H1 (cell line): ENCODE results near the gene SCG2. TPM values are rescaled to one million over a fixed set of nuclear protein-coding genes. Genes with fewer than 3 reads are reported as not detected.
A peak's percentile ranks its signal among the peaks of the same experiment; 100 is the strongest.

Experiments
- CTCF ChIA-PET: fragments of 300-600 bp; sonication (Branson Sonifier 250); formaldehyde crosslinking; loops from one replicate; lab custom pipeline; 2021; ENCODE audit not compliant: partially characterized antibody; lab: Charles Lee
- POLR2A ChIA-PET: fragments of 300-600 bp; sonication (Branson Sonifier 250); formaldehyde crosslinking; loops from one replicate; lab custom pipeline; 2021; ENCODE audit warnings: inconsistent platforms; ENCODE audit not compliant: partially characterized antibody; lab: Charles Lee
- DNase-seq, 2 experiments: peaks; one replicate each; pipeline versions ENCODE4 v3.0.0 to v3.0.0-alpha.2; 2010 to 2022; ENCODE audit warnings: low spot score in 2 of 2, low read depth in 1 of 2, mixed read lengths in 1 of 2
- FAIRE-seq: peaks from 2 replicates; lab custom pipeline; 2011; peaks lifted over from hg19 to GRCh38; lab: Jason Lieb, UNC
- H2AFZ ChIP-seq: 2 replicates; pipeline ENCODE4 v1.8.1; 2012; ENCODE audit warnings: low read length, inconsistent platforms
- H2AK5ac ChIP-seq: 2 replicates; pipeline ENCODE4 v1.6.1; 2013; ENCODE audit warnings: low read depth, low read length
- H2BK120ac ChIP-seq: replicated peaks from 2 replicates; pipeline ENCODE3; 2013; ENCODE audit warnings: low read depth, low read length, inconsistent platforms
- H2BK12ac ChIP-seq: 2 replicates; pipeline ENCODE4 v1.6.1; 2013; ENCODE audit warnings: low read depth, low read length
- H2BK15ac ChIP-seq: 2 replicates; pipeline ENCODE4 v1.6.1; 2013; ENCODE audit warnings: low read length
- H2BK20ac ChIP-seq: 2 replicates; pipeline ENCODE4 v1.6.1; 2013; ENCODE audit warnings: low read length
- H2BK5ac ChIP-seq: 2 replicates; pipeline ENCODE4 v1.6.1; 2013; ENCODE audit warnings: low read depth, low read length
- H3K14ac ChIP-seq: 2 replicates; pipeline ENCODE4 v1.6.1; 2013; ENCODE audit warnings: inconsistent platforms; ENCODE audit not compliant: insufficient read length
- H3K18ac ChIP-seq: 2 replicates; pipeline ENCODE4 v1.6.1; 2013; ENCODE audit warnings: low read length; ENCODE audit errors: extremely low read depth
- H3K23ac ChIP-seq: 2 replicates; pipeline ENCODE4 v1.6.1; 2013; ENCODE audit warnings: inconsistent platforms; ENCODE audit not compliant: insufficient read length
- H3K23me2 ChIP-seq: 2 replicates; pipeline ENCODE4 v1.6.1; 2013; ENCODE audit warnings: low read depth, low read length
- H3K27ac ChIP-seq: 2 replicates; pipeline ENCODE4 v1.6.1; 2011; ENCODE audit warnings: low read depth, low read length, inconsistent platforms
- H3K27me3 ChIP-seq, 4 experiments: replicated peaks in 1 of 4; 1 replicate in 1 of 4; 2 replicates in 3 of 4; pipeline versions ENCODE4 v1.6.1 to v1.8.1; 2011 to 2013; ENCODE audit warnings: low read length in 3 of 4, mild to moderate bottlenecking in 3 of 4, inconsistent platforms in 2 of 4, mixed read lengths in 2 of 4, moderate library complexity in 1 of 4; ENCODE audit not compliant: control insufficient read depth in 3 of 4, insufficient read depth in 3 of 4; ENCODE audit errors: extremely low read depth in 1 of 4
- H3K36me3 ChIP-seq, 4 experiments: 2 replicates each; pipeline versions ENCODE4 v1.6.1 to v1.8.1; 2011 to 2013; ENCODE audit warnings: mild to moderate bottlenecking in 4 of 4, low read length in 3 of 4, moderate library complexity in 2 of 4, control low read depth in 1 of 4, inconsistent platforms in 1 of 4; ENCODE audit not compliant: insufficient read depth in 4 of 4, control insufficient read depth in 2 of 4
- H3K4ac ChIP-seq: replicated peaks from 2 replicates; pipeline ENCODE3; 2013; ENCODE audit warnings: low read length, low read depth, mixed read lengths, inconsistent platforms; ENCODE audit not compliant: insufficient read length
- H3K4me1 ChIP-seq, 4 experiments: replicated peaks in 1 of 4; 1 replicate in 1 of 4; 2 replicates in 3 of 4; pipeline versions ENCODE4 v1.6.1 to v1.8.1; 2011 to 2013; ENCODE audit warnings: low read length in 3 of 4, inconsistent platforms in 2 of 4, mixed read lengths in 1 of 4; ENCODE audit not compliant: insufficient read depth in 4 of 4, control insufficient read depth in 3 of 4
- H3K4me2 ChIP-seq, 2 experiments: 2 replicates each; pipeline versions ENCODE4 v1.6.1 to v1.8.1; 2011 to 2013; ENCODE audit warnings: low read depth in 2 of 2, low read length in 2 of 2, control low read depth in 1 of 2, inconsistent platforms in 1 of 2, mild to moderate bottlenecking in 1 of 2; ENCODE audit not compliant: insufficient read depth in 1 of 2
- H3K4me3 ChIP-seq, 4 experiments: fragments of 200-600, 300-600 bp in 1 of 4; sonication (generic), shearing (Covaris generic), sonication (Bioruptor Twin) in 1 of 4; 2 replicates each; pipeline versions ENCODE4 v1.5.1 to v1.8.1; 2011 to 2016; ENCODE audit warnings: low read length in 4 of 4, low read depth in 3 of 4, control low read depth in 2 of 4, inconsistent platforms in 2 of 4, mild to moderate bottlenecking in 2 of 4, mixed read lengths in 1 of 4, moderate library complexity in 1 of 4; ENCODE audit not compliant: insufficient read depth in 2 of 4; ENCODE audit errors: extremely low read depth in 1 of 4
- H3K56ac ChIP-seq: replicated peaks from 2 replicates; pipeline ENCODE3; 2013; ENCODE audit warnings: low read depth, mild to moderate bottlenecking, mixed read lengths, low read length, inconsistent platforms; ENCODE audit not compliant: insufficient read length
- H3K79me1 ChIP-seq: 2 replicates; pipeline ENCODE4 v1.6.1; 2013; ENCODE audit warnings: low read depth, low read length, control low read depth
- H3K79me2 ChIP-seq, 2 experiments: 2 replicates each; pipeline versions ENCODE4 v1.6.1 to v1.8.1; 2012 to 2013; ENCODE audit warnings: low read length in 2 of 2, mild to moderate bottlenecking in 2 of 2, inconsistent platforms in 1 of 2; ENCODE audit not compliant: insufficient read depth in 2 of 2, control insufficient read depth in 1 of 2
- H3K9ac ChIP-seq, 4 experiments: replicated peaks in 1 of 4; 1 replicate in 1 of 4; 2 replicates in 3 of 4; pipeline versions ENCODE4 v1.6.1 to v1.8.1; 2011 to 2013; ENCODE audit warnings: low read depth in 3 of 4, low read length in 3 of 4, control low read depth in 2 of 4, mild to moderate bottlenecking in 2 of 4, moderate library complexity in 2 of 4, inconsistent platforms in 1 of 4; ENCODE audit errors: extremely low read depth in 1 of 4
- H3K9me3 ChIP-seq, 2 experiments: 2 replicates each; pipeline versions ENCODE4 v1.6.1 to v1.8.1; 2012 to 2013; ENCODE audit warnings: mild to moderate bottlenecking in 2 of 2, moderate library complexity in 2 of 2, control low read depth in 1 of 2, inconsistent platforms in 1 of 2, low read depth in 1 of 2, low read length in 1 of 2, mixed read lengths in 1 of 2; ENCODE audit not compliant: insufficient read depth in 2 of 2
- H4K20me1 ChIP-seq, 2 experiments: replicated peaks in 1 of 2; 2 replicates each; pipeline versions ENCODE3 to v1.8.1; 2011 to 2013; ENCODE audit warnings: inconsistent platforms in 2 of 2, low read length in 2 of 2, mild to moderate bottlenecking in 1 of 2; ENCODE audit not compliant: insufficient read depth in 2 of 2, control insufficient read depth in 1 of 2
- H4K5ac ChIP-seq: 2 replicates; pipeline ENCODE4 v1.6.1; 2013; ENCODE audit warnings: low read length, low read depth, mixed read lengths, inconsistent platforms; ENCODE audit not compliant: insufficient read length
- H4K8ac ChIP-seq: 2 replicates; pipeline ENCODE4 v1.8.0; 2013; ENCODE audit warnings: mild to moderate bottlenecking, moderate library complexity, low read length, inconsistent platforms; ENCODE audit not compliant: insufficient read depth; ENCODE audit errors: extremely low read depth
- H4K91ac ChIP-seq: replicated peaks from 2 replicates; pipeline ENCODE3; 2013; ENCODE audit warnings: low read length, mixed read lengths, inconsistent platforms; ENCODE audit not compliant: insufficient read length
- CHD1 ChIP-seq: IDR thresholded peaks from 2 replicates; pipeline ENCODE4 v1.6.1; 2012; ENCODE audit warnings: low read depth, low read length, improper control_type of control experiment
- EGR1 ChIP-seq: IDR thresholded peaks from 2 replicates; pipeline ENCODE4 v1.6.1; 2011; ENCODE audit warnings: low read depth, low read length, borderline replicate concordance
- JUN ChIP-seq: IDR thresholded peaks from 2 replicates; pipeline ENCODE4 v1.6.1; 2011; ENCODE audit warnings: low read depth, mild to moderate bottlenecking, improper control_type of control experiment, low read length
- MAFK ChIP-seq: IDR thresholded peaks from 2 replicates; pipeline ENCODE4 v1.6.1; 2012; ENCODE audit warnings: low read depth, mild to moderate bottlenecking, improper control_type of control experiment, low read length
- PHF8 ChIP-seq: fragments of 200-600 bp; sonication (generic); conservative IDR thresholded peaks from 2 replicates; pipeline ENCODE4 v1.7.1; 2012; ENCODE audit warnings: low read depth, mild to moderate bottlenecking, inconsistent platforms, low read length, moderate library complexity
- WGBS, 2 experiments: shearing (Covaris generic) in 1 of 2; methylation state at CpG; one replicate each; pipeline versions ENCODE4 v1.1.6 to v1.1.7; 2013 to 2015; ENCODE audit warnings: low lambda C conversion rate in 2 of 2, mixed read lengths in 2 of 2, inconsistent platforms in 1 of 2, low coverage in 1 of 2, missing lambda C conversion rate in 1 of 2; ENCODE audit not compliant: insufficient replicate concordance in 2 of 2, insufficient coverage in 1 of 2, insufficient read length in 1 of 2; ENCODE audit errors: extremely low coverage in 1 of 2, missing lambda C conversion rate in 1 of 2; 5-methylcytosine and 5-hydroxymethylcytosine counted together
- polyA plus RNA-seq, 7 experiments: library from polyadenylated mRNA; depleted of rRNA in 3 of 7; stranded (reverse) in 5 of 7; unstranded in 2 of 7; fragments of >200 nt in 5 of 7; fragments of 200-250 nt in 2 of 7; gene quantifications; 1 replicate in 5 of 7; 2 replicates in 1 of 7; 4 replicates in 1 of 7; pipeline versions ENCODE4 v1.2.1 to v1.2.3, GENCODE V29; 2011 to 2013; ENCODE audit warnings: missing spikeins in 2 of 7, mixed read lengths in 2 of 7
- total RNA-seq: library from RNA; stranded (reverse); fragmentation: NEBNext Ultra II Directional; extraction: Animal tissue kit (Norgen Biotek cat#: 25700); gene quantifications from 2 replicates; pipeline ENCODE4 v1.2.1, GENCODE V29; 2021

Gene SCG2
- total and polyA plus RNA-seq, 2 of the 8 experiments (the other 6 are each of a cell fraction or from before 2014, with no cell fraction given): 0.54 to 1.0 TPM

DNA sequence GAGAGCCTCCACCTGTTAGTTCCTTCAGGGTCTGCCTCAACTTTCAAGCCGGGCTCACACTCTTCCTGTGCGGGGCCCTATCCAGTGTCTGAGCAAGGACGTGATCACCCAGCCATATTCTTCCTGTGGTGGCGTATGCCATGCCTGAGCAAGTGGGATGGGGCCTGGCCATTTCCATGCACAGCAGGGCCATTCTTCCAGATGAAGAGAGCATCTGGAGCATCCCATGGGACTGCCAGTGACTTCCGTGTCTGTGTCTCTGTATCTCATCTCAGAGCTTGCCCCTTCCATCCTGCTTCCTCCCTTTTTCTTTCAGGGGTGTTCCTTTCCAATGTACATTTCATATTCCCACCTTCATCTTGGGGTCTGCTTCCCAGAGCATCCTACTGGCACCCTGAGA, 20.2 kb downstream of the SCG2 start:
- no peak overlapping the region for H2BK120ac ChIP-seq
- H3K56ac ChIP-seq: no peak overlapping the region
- H3K79me1 ChIP-seq: no peaks in the 10 kb centered on the region
- WGBS, 2 experiments: 86% methylated on average over 5 of the region's 5 CpGs; no CpG with 5 or more reads in 1 of the 2 experiments
- no peaks in the 10 kb centered on the region; a peak in 1 of 7 replicates for H3K4me1 ChIP-seq
- no peak overlapping the region for H3K9ac ChIP-seq
- no peak overlapping the region for H2BK5ac ChIP-seq
- no peaks in the 10 kb centered on the region for H3K36me3 ChIP-seq
- no peak overlapping the region for H3K18ac ChIP-seq
- H4K91ac ChIP-seq: no peak overlapping the region
- no peak overlapping the region for H3K4me2 ChIP-seq
- ChIA-PET POLR2A (no interaction called here), CTCF (interaction anchor here (3.6 kb wide), 1 partner anchor 13 kb away, joined by 11 read pairs; no protein-coding TSS in a partner anchor)
- no peak overlapping the region for H3K14ac ChIP-seq
- H3K79me2 ChIP-seq: no peaks in the 10 kb centered on the region
- H4K5ac ChIP-seq: no peak overlapping the region
- H2BK20ac ChIP-seq: no peak overlapping the region
- DNase-seq (no peak), FAIRE-seq (no peak)
- H3K23me2 ChIP-seq: no peaks in the 10 kb centered on the region
- no peak overlapping the region for H3K4me3 ChIP-seq
- H2BK15ac ChIP-seq: no peak overlapping the region
- no peaks in the 10 kb centered on the region for H3K27me3 ChIP-seq
- no peaks in the 10 kb centered on the region for H3K9me3 ChIP-seq
- H4K8ac ChIP-seq: no peak overlapping the region; the same call in 1 of the 2 replicates
- H2AFZ ChIP-seq: no peak overlapping the region
- no peaks in the 10 kb centered on the region for H4K20me1 ChIP-seq
- no peak for TF ChIP-seq CHD1
- no peak for TF ChIP-seq PHF8
- no peak for TF ChIP-seq EGR1
- no peak for TF ChIP-seq MAFK
- TF ChIP-seq JUN: no peak
- H3K23ac ChIP-seq: no peak overlapping the region
- no peak overlapping the region for H3K27ac ChIP-seq
- no peak overlapping the region for H3K4ac ChIP-seq
- H2AK5ac ChIP-seq: 0 out of 2 replicates have a peak overlapping the region, but pooled peaks have one; percentile 3
- no peak overlapping the region for H2BK12ac ChIP-seq
